K562 (cell line): ENCODE data around the gene CRY2. TPM values are rescaled to one million over a fixed set of nuclear protein-coding genes. Genes with fewer than 3 reads are reported as not detected.

Experiments
- ATAC-seq: fragments of 200-7000 bp; cut with Tn5 transposase; 3 replicates; pipeline ENCODE4 v1.9.1; 2020; ENCODE audit warnings: moderate library complexity
- BruUV-seq: library from RNA; stranded (reverse); fragments of 400-500 nt; replicated peaks from 2 replicates; lab custom pipeline; 2021; lab: Mats Ljungman, UMichigan
- CTCF ChIA-PET: fragments of 300-600 bp; formaldehyde crosslinking; extraction: SDS; loops from one replicate; lab custom pipeline; 2021; ENCODE audit warnings: low intra/inter-chr PET ratio; lab: Yijun Ruan, JAX
- POLR2A ChIA-PET: fragments of 300-600, 350-650 bp; sonication (Branson Sonifier 250); formaldehyde crosslinking; extraction: SDS; loops from one replicate; lab custom pipeline; 2021; ENCODE audit warnings: antibody characterized with exemption, inconsistent platforms; lab: Yijun Ruan, JAX
- DNase-seq, 4 experiments: peaks; one replicate each; pipeline versions ENCODE4 v3.0.0 to v3.0.0-alpha.2; 2011 to 2018; ENCODE audit warnings: low spot score in 3 of 4, mixed read lengths in 3 of 4; ENCODE audit errors: extremely low read depth in 1 of 4
- FAIRE-seq: peaks from 2 replicates; lab custom pipeline; 2011; peaks lifted over from hg19 to GRCh38; lab: Jason Lieb, UNC
- H2AFZ ChIP-seq: 2 replicates; pipeline ENCODE4 v1.6.0; 2011; ENCODE audit warnings: low read depth, low read length, control low read depth, inconsistent platforms
- H3K27ac ChIP-seq: fragments of 200-600 bp; 3 replicates; pipeline ENCODE4 v1.8.0; 2011; ENCODE audit warnings: low read depth, mild to moderate bottlenecking, control low read depth, inconsistent platforms, low read length, moderate library complexity, mixed read lengths; ENCODE audit errors: extremely low read depth
- H3K27me3 ChIP-seq, 2 experiments: fragments of 300-600 bp in 1 of 2; 2 replicates in 1 of 2; 3 replicates in 1 of 2; pipeline versions ENCODE4 v1.6.0 to v1.8.0; 2011; ENCODE audit warnings: inconsistent platforms in 2 of 2, low read length in 2 of 2, mild to moderate bottlenecking in 1 of 2, mixed read lengths in 1 of 2, moderate library complexity in 1 of 2; ENCODE audit not compliant: control insufficient read depth in 2 of 2, insufficient read depth in 2 of 2
- H3K36me3 ChIP-seq: fragments of 300-600 bp; 3 replicates; pipeline ENCODE4 v1.8.0; 2011; ENCODE audit warnings: mild to moderate bottlenecking, low read length, inconsistent platforms; ENCODE audit not compliant: control insufficient read depth, insufficient read depth
- H3K4me1 ChIP-seq, 2 experiments: fragments of 200-600 bp in 1 of 2; replicated peaks in 1 of 2; 2 replicates in 1 of 2; 3 replicates in 1 of 2; pipeline versions ENCODE4 v1.5.1 to v1.8.0; 2011; ENCODE audit warnings: inconsistent platforms in 2 of 2, low read length in 2 of 2, mild to moderate bottlenecking in 1 of 2, mixed read lengths in 1 of 2, moderate library complexity in 1 of 2; ENCODE audit not compliant: control insufficient read depth in 2 of 2, insufficient read depth in 2 of 2
- H3K4me2 ChIP-seq: 2 replicates; pipeline ENCODE4 v1.6.1; 2011; ENCODE audit warnings: low read length, control low read depth, inconsistent platforms, mixed read lengths; ENCODE audit not compliant: insufficient read depth
- H3K4me3 ChIP-seq: fragments of 200-600 bp; sonication (generic), shearing (Covaris generic); 2 replicates; pipeline ENCODE4 v1.5.1; 2016; ENCODE audit warnings: control low read depth, inconsistent platforms
- H3K79me2 ChIP-seq: fragments of 200-600 bp; 3 replicates; pipeline ENCODE4 v1.8.0; 2011; ENCODE audit warnings: low read length, inconsistent platforms; ENCODE audit not compliant: control insufficient read depth, insufficient read depth
- H3K9ac ChIP-seq, 2 experiments: 2 replicates each; pipeline versions ENCODE4 v1.6.0 to v1.6.1; 2011; ENCODE audit warnings: low read depth in 2 of 2, low read length in 2 of 2, control low read depth in 1 of 2, inconsistent platforms in 1 of 2, mild to moderate bottlenecking in 1 of 2, mixed read lengths in 1 of 2; ENCODE audit not compliant: insufficient read depth in 1 of 2
- H3K9me1 ChIP-seq: one replicate; pipeline ENCODE4 v1.6.0; 2011; ENCODE audit warnings: inconsistent platforms, mild to moderate bottlenecking, low read length, moderate library complexity; ENCODE audit not compliant: control insufficient read depth, insufficient read depth
- H3K9me3 ChIP-seq: replicated peaks from 2 replicates; pipeline ENCODE4 v1.5.1; 2011; ENCODE audit warnings: low read depth, low read length, inconsistent platforms; ENCODE audit not compliant: control insufficient read depth, insufficient read depth
- H4K20me1 ChIP-seq: replicated peaks from 2 replicates; pipeline ENCODE4 v1.6.1; 2011; ENCODE audit warnings: low read length, inconsistent platforms, mixed read lengths; ENCODE audit not compliant: control insufficient read depth, insufficient read depth
- ADNP ChIP-seq: fragments of 200-800 bp; sonication (Bioruptor generic); IDR thresholded peaks from 2 replicates; pipeline ENCODE4 v1.6.1; 2016; ENCODE audit warnings: missing genetic modification characterization, missing compliant biosample characterization
- BCOR ChIP-seq: fragments of 450-650 bp; IDR thresholded peaks from 2 replicates; pipeline ENCODE4 v1.6.1; 2016
- CHD4 ChIP-seq: fragments of 200-600 bp; sonication (generic); IDR thresholded peaks from 3 replicates; pipeline ENCODE4 v1.6.1; 2012; ENCODE audit warnings: low read depth, mild to moderate bottlenecking, mixed read lengths, low read length, inconsistent platforms; ENCODE audit not compliant: insufficient read depth, insufficient replicate concordance, poor library complexity, severe bottlenecking
- HDAC2 ChIP-seq: fragments of 450-650 bp; IDR thresholded peaks from 2 replicates; pipeline ENCODE4 v1.6.1; 2016; ENCODE audit warnings: mild to moderate bottlenecking
- KDM1A ChIP-seq, 2 experiments: fragments of 450-650 bp; IDR thresholded peaks; 2 replicates each; pipeline ENCODE4 v1.6.1; 2016; ENCODE audit warnings: mild to moderate bottlenecking in 2 of 2
- RBM25 ChIP-seq: fragments of 200-400 bp; formaldehyde crosslinking; IDR thresholded peaks from 2 replicates; pipeline ENCODE4 v1.6.1; 2018; ENCODE audit warnings: low read length, low read depth, moderate library complexity; ENCODE audit not compliant: severe bottlenecking
- RCOR1 ChIP-seq, 2 experiments: IDR thresholded peaks; 2 replicates each; pipeline ENCODE4 v1.6.1; 2012; ENCODE audit warnings: low read depth in 2 of 2, low read length in 2 of 2, borderline replicate concordance in 1 of 2, improper control_type of control experiment in 1 of 2
- SMARCA5 ChIP-seq: fragments of 450-650 bp; IDR thresholded peaks from 2 replicates; pipeline ENCODE4 v1.6.1; 2016
- ZFP36 ChIP-seq: fragments of 150-350 bp; IDR thresholded peaks from 2 replicates; pipeline ENCODE4 v1.6.1; 2018; ENCODE audit warnings: low read length, low read depth; ENCODE audit not compliant: partially characterized antibody
- ZNF436 ChIP-seq: fragments of 250-450, 450-650 bp; sonication (Bioruptor Pico); formaldehyde crosslinking; IDR thresholded peaks from 2 replicates; pipeline ENCODE4 v1.7.0; 2020; ENCODE audit warnings: mild to moderate bottlenecking
- WGBS: fragments of 100-300 bp; shearing (Covaris generic); methylation state at CpG from one replicate; pipeline ENCODE4 v1.1.6; 2016; ENCODE audit warnings: low coverage, mixed read lengths; ENCODE audit not compliant: insufficient coverage; ENCODE audit errors: missing lambda C conversion rate; 5-methylcytosine and 5-hydroxymethylcytosine counted together
- in situ Hi-C: fragments of 300-500 bp; cut with MboI; formaldehyde crosslinking; loops from 4 replicates; pipeline ENCODE4 v1.15.0; 2018; ENCODE audit warnings: inconsistent platforms, mixed read lengths
- intact Hi-C: fragments of 100-400 bp; cut with micrococcal nuclease; formaldehyde crosslinking; loops from 2 replicates; pipeline ENCODE4 v1.14.2; 2022
- polyA plus RNA-seq, 8 experiments: library from polyadenylated mRNA; depleted of rRNA in 4 of 8; stranded (reverse) in 5 of 8; unstranded in 3 of 8; fragments of >200 nt; fragmentation: Nextera tagmentation in 2 of 8; fragmentation: Illumina TruSeq in 1 of 8; extraction: Ambion mirVana in 2 of 8; extraction: Trizol in 1 of 8; gene quantifications; 2 replicates each; pipeline versions ENCODE4 v1.2.1 to v1.2.3, GENCODE V29; 2011 to 2014; ENCODE audit warnings: inconsistent platforms in 1 of 8, missing spikeins in 1 of 8
- total RNA-seq, 7 experiments: library from RNA; depleted of rRNA in 6 of 7; stranded (reverse); fragments of >200 nt in 6 of 7; fragmentation: Illumina TruSeq in 2 of 7; extraction: Trizol in 2 of 7; gene quantifications; 2 replicates each; pipeline versions ENCODE4 v1.2.1 to v1.2.3, GENCODE V29; 2011 to 2021; ENCODE audit warnings: low replicate concordance in 1 of 7
- TF ChIP-seq, protein P1 (sequence below), 2 experiments: IDR thresholded peaks; 2 replicates each; pipeline ENCODE4 v1.6.1; 2012; ENCODE audit warnings: improper control_type of control experiment in 2 of 2, low read depth in 2 of 2, low read length in 2 of 2, borderline replicate concordance in 1 of 2

Gene CRY2
- total and polyA plus RNA-seq, 9 of the 15 experiments (the other 6 are each of a cell fraction or from before 2014, with no cell fraction given) = 2.3 to 23.9 (median 14.8) TPM

DNA sequence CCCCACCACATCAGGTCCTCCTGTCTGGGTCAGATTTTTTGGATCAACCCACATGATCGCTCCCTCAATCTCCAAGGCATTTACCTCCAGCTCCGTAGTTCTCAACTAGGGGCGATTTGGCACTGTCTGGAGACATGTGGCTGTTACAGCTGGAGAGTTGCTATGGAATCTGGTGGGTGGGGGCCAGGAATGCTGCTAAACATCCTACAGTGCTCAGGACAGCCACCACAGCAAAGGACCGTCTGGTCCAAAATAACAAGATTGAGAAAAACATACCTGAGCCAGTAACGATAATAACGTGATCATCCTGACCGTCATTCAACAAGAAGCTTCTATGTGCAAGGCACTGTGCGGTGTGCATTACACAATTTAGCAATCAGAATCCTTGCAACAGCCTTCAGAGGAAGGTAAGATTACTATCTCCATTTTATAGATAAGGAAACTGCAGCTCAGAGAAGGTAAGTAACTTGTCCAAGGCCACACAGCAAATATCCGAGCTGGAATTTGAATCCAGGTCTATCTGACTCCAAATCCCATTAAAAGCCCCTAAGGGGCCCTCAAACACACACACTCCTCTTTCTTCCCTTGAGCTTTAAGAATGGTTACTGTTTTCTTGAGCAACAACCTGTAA, 14.3 kb upstream of the CRY2 start:
- no peak overlapping the region for H3K4me3 ChIP-seq
- no peaks in the 10 kb centered on the region for H3K79me2 ChIP-seq
- H3K9me3 ChIP-seq = no peaks in the 10 kb centered on the region
- H4K20me1 ChIP-seq = no peaks in the 10 kb centered on the region
- no peaks in the 10 kb centered on the region for H3K36me3 ChIP-seq
- no peak overlapping the region for H3K27ac ChIP-seq
- FAIRE-seq (no peak), ATAC-seq (no peak)
- H2AFZ ChIP-seq = no peak overlapping the region
- WGBS = 71% methylated on average over 9 of the region's 9 CpGs
- CTCF ChIA-PET = no interaction called here
- intact Hi-C loops (loop anchor here (5.0 kb wide), 1 partner anchor 36 kb away; no protein-coding TSS in a partner anchor), in situ Hi-C loops (no loop called here)
- no TSS peak for BruUV-seq
- TF ChIP-seq RBM25 (peak; percentile 99), ZFP36 (peak; percentile 83), CHD4 (peak; percentile 58), ZNF436 (no peak), BCOR (peak; percentile 96), SMARCA5 (peak; percentile 70; the same call in 1 of the 2 replicates), HDAC2 (peak; percentile 85; the same call in 1 of the 2 replicates), KDM1A (IDR thresholded peaks at IDR 0.05) (peak; percentile 72 to 74), ADNP (tag) (peak; percentile 67; the same call in 1 of the 2 replicates), RCOR1 (IDR thresholded peaks at IDR 0.05; ENCODE audit: borderline replicate concordance in 1 of 2, low read depth in 2 of 2, low read length in 2 of 2) (0 out of 4 replicates have a peak, but pooled peaks of 1 of the 2 experiments have one; percentile 10)
- TF ChIP-seq, protein P1, sequence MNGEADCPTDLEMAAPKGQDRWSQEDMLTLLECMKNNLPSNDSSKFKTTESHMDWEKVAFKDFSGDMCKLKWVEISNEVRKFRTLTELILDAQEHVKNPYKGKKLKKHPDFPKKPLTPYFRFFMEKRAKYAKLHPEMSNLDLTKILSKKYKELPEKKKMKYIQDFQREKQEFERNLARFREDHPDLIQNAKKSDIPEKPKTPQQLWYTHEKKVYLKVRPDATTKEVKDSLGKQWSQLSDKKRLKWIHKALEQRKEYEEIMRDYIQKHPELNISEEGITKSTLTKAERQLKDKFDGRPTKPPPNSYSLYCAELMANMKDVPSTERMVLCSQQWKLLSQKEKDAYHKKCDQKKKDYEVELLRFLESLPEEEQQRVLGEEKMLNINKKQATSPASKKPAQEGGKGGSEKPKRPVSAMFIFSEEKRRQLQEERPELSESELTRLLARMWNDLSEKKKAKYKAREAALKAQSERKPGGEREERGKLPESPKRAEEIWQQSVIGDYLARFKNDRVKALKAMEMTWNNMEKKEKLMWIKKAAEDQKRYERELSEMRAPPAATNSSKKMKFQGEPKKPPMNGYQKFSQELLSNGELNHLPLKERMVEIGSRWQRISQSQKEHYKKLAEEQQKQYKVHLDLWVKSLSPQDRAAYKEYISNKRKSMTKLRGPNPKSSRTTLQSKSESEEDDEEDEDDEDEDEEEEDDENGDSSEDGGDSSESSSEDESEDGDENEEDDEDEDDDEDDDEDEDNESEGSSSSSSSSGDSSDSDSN (IDR thresholded peaks at IDR 0.05; ENCODE audit: borderline replicate concordance in 1 of 2, low read depth in 2 of 2, low read length in 2 of 2) = no peak
- TF ChIP-seq, all 486 proteins: peak for 9
- POLR2A ChIA-PET = interaction anchor here (0.9 kb wide), 1 partner anchor 11 kb away, joined by 3 read pairs; no protein-coding TSS in a partner anchor
- H3K27me3 ChIP-seq = peaks cover 0 to 8% of the 10 kb centered on the region in 2 experiments; a peak in 2 of 5 replicates
- no peak for DNase-seq
- no peaks in the 10 kb centered on the region for H3K9me1 ChIP-seq
- no peak overlapping the region for H3K9ac ChIP-seq
- no peak overlapping the region for H3K4me2 ChIP-seq
- peaks cover 12% of the 10 kb centered on the region in 2 experiments; a peak in 4 of 5 replicates for H3K4me1 ChIP-seq
